NT2/D1 (cell line): Measurements from ENCODE around the gene TGIF2LX.
"Not testable (repeated sequence)": the region's sequence is repeated elsewhere in the genome, so short reads cannot be mapped to it uniquely, and the experiment has no call there.

Experiments
- DNase-seq: peaks from one replicate; pipeline ENCODE4 v3.0.0-alpha.2; 2011; ENCODE audit warnings: low read depth, low spot score
- H3K27me3 ChIP-seq: 2 replicates; pipeline ENCODE4 v1.6.0; 2011; ENCODE audit warnings: mild to moderate bottlenecking; ENCODE audit not compliant: insufficient read length, insufficient read depth
- H3K36me3 ChIP-seq: 2 replicates; pipeline ENCODE4 v1.6.1; 2011; ENCODE audit warnings: mild to moderate bottlenecking, low read length, mixed read lengths; ENCODE audit not compliant: insufficient read depth, insufficient read length
- H3K4me1 ChIP-seq: 2 replicates; pipeline ENCODE4 v1.5.1; 2011; ENCODE audit not compliant: insufficient read depth, insufficient read length
- H3K4me3 ChIP-seq: 2 replicates; pipeline ENCODE4 v1.5.1; 2011; ENCODE audit warnings: low read depth; ENCODE audit not compliant: insufficient read length
- H3K9ac ChIP-seq: 2 replicates; pipeline ENCODE4 v1.6.0; 2011; ENCODE audit warnings: low read depth; ENCODE audit not compliant: insufficient read length
- H3K9me3 ChIP-seq: 2 replicates; pipeline ENCODE4 v1.5.1; 2011; ENCODE audit warnings: mild to moderate bottlenecking, low read length; ENCODE audit not compliant: insufficient read depth

TGIF2LX gene

DNA sequence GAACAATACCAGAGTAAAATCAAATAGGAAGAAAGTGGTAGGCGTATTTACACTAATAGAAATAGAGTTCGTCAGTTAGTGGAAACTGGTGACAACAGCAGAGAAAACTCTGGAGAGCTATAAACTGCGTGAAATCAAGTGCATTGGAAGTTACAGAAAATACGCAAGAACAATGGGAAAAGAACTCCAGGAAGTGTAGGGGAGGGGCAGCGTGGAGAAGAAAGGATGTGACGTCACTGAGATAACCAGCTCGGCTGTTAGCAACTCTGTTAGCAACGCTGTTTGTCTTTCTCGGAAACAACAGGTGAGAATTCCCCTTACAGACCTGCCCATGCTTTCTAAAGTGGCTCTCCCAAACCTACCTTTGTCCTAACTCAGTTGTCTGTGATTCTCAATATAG is at the start of gene TGIF2LX:
Gene TGIF2LX, plus strand, starts transcription at position 244 of the 400 bp plus-strand sequence. CDS start 178 bp downstream, outside the sequence.
- DNase-seq, H3K27me3 ChIP-seq, H3K9ac ChIP-seq, H3K4me3 ChIP-seq, H3K36me3 ChIP-seq, H3K4me1 ChIP-seq, H3K9me3 ChIP-seq: not testable (repeated sequence)

DNA sequence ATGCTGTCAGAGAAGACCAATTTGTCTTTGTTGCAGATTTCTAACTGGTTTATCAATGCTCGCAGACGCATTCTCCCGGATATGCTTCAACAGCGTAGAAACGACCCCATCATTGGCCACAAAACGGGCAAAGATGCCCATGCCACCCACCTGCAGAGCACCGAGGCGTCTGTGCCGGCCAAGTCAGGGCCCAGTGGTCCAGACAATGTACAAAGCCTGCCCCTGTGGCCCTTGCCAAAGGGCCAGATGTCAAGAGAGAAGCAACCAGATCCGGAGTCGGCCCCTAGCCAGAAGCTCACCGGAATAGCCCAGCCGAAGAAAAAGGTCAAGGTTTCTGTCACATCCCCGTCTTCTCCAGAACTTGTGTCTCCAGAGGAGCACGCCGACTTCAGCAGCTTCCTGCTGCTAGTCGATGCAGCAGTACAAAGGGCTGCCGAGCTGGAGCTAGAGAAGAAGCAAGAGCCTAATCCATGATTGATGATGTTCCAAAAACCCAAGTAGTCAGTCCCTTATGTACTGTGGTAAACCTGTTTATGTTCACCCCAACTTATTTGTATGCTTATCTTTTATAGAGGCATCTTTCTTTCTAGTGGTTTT is 728 bp downstream of the TGIF2LX start:
- not testable (repeated sequence) for H3K9me3 ChIP-seq, DNase-seq, H3K9ac ChIP-seq, H3K4me3 ChIP-seq, H3K27me3 ChIP-seq, H3K36me3 ChIP-seq, H3K4me1 ChIP-seq

DNA sequence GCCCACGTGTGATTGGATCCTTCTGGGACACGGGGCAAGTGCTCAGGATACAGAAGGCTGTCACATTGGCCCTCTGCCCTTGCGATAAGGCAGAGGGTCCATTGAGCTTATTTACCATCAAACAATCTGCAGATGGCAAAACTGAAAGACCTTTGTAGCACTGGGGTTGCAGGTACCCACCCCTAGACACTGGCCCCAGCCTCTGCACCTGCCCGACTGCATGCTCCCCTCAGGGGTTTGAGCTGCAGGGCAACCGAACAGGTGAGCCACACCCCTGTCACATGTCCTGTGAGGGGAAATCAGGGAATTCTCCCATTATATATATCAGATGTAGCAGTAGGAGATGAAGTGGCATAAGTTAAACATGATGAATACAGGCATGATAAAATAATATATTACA is 21.4 kb downstream of the TGIF2LX start:
- H3K9me3 ChIP-seq, DNase-seq, H3K4me3 ChIP-seq, H3K4me1 ChIP-seq, H3K9ac ChIP-seq, H3K36me3 ChIP-seq, H3K27me3 ChIP-seq: not testable (repeated sequence)

DNA sequence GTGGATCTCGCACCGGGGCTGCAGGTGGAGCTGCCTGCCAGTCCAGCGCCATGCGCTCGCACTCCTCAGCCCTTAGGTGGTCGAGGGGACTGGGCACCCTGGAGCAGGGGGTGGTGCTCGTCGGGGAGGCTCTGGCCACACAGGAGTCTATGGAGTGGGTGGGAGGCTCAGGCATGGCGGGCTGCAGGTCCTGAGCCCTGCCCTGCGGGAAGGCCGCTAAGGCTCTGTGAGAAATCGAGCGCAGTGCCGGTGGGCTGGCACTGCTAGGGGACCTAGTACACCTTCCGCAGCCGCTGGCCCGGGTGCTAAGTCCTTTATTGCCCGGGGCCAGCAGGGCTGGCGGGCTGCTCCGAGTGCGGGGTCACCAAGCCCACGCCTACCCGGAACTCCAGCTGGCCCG is 43.9 kb downstream of the TGIF2LX start:
- DNase-seq, H3K36me3 ChIP-seq, H3K9ac ChIP-seq, H3K27me3 ChIP-seq, H3K4me1 ChIP-seq, H3K4me3 ChIP-seq, H3K9me3 ChIP-seq: not testable (repeated sequence)
